Measurements from ENCODE around the gene GABARAP. TPM values are rescaled to one million over a fixed set of nuclear protein-coding genes. Genes with fewer than 3 reads are reported as not detected.

GABARAP gene
- total RNA-seq, 2 donors from 2014 or later, result 187 to 446 TPM

- Histone ChIP-seq H3K27me3 (replicated peaks; ENCODE audit: insufficient read depth) (no peaks in the 10 kb centered on the region), H3K4me1 (ENCODE audit: control insufficient read depth in 1 of 2, low read depth in 2 of 2) (peaks cover 10 to 24% of the 10 kb centered on the region in 2 donors), H3K4me3 (no peak overlapping the region), H3K9me3 (no peaks in the 10 kb centered on the region), H3K36me3 (peaks cover 54% of the 10 kb centered on the region), H3K27ac (no peak overlapping the region)
- ATAC-seq (ENCODE audit: insufficient number of reproducible peaks, low FRiP score, low read depth) (no peak), DNase-seq (ENCODE audit: low spot score) (no peak)
- TF ChIP-seq CTCF (IDR thresholded peaks at IDR 0.05), result no peak
Measured at GRCh38 chr17:7229504-7229903, 12.7 kb downstream of the GABARAP start.

- no peaks in the 10 kb centered on the region for H3K27me3 ChIP-seq (replicated peaks; ENCODE audit: insufficient read depth)
- TF ChIP-seq CTCF (IDR thresholded peaks at IDR 0.05), result no peak
- peaks cover 54% of the 10 kb centered on the region for H3K36me3 ChIP-seq
- H3K9me3 ChIP-seq, result no peaks in the 10 kb centered on the region
- H3K4me3 ChIP-seq, result no peak overlapping the region
- H3K4me1 ChIP-seq (ENCODE audit: control insufficient read depth in 1 of 2, low read depth in 2 of 2), result peaks cover 10 to 24% of the 10 kb centered on the region in 2 donors
- H3K27ac ChIP-seq, result no peak overlapping the region
- ATAC-seq (ENCODE audit: insufficient number of reproducible peaks, low FRiP score, low read depth) (no peak), DNase-seq (ENCODE audit: low spot score) (no peak)
Measured at GRCh38 chr17:7228920-7229319, 13.3 kb downstream of the GABARAP start.

GRCh38 chr17:7226721-7227710, 15.2 kb downstream of the GABARAP start:
- ATAC-seq (ENCODE audit: insufficient number of reproducible peaks, low FRiP score, low read depth) (no peak), DNase-seq (ENCODE audit: low spot score) (no peak)
- H3K4me3 ChIP-seq, result no peak overlapping the region
- H3K4me1 ChIP-seq (ENCODE audit: control insufficient read depth in 1 of 2, low read depth in 2 of 2), result peaks cover 0 to 7% of the 10 kb centered on the region in 2 donors
- H3K27me3 ChIP-seq (replicated peaks; ENCODE audit: insufficient read depth), result no peaks in the 10 kb centered on the region
- H3K27ac ChIP-seq, result no peak overlapping the region
- TF ChIP-seq CTCF (IDR thresholded peaks at IDR 0.05), result no peak
- no peaks in the 10 kb centered on the region for H3K9me3 ChIP-seq
- peaks cover 63% of the 10 kb centered on the region for H3K36me3 ChIP-seq

GRCh38 chr17:7225711-7226331, 16.4 kb downstream of the GABARAP start:
- Histone ChIP-seq H3K36me3 (peaks cover 63% of the 10 kb centered on the region), H3K9me3 (no peaks in the 10 kb centered on the region), H3K4me1 (ENCODE audit: control insufficient read depth in 1 of 2, low read depth in 2 of 2) (peaks cover 0 to 10% of the 10 kb centered on the region in 2 donors), H3K27ac (no peak overlapping the region), H3K27me3 (replicated peaks; ENCODE audit: insufficient read depth) (no peaks in the 10 kb centered on the region), H3K4me3 (no peak overlapping the region)
- no peak for DNase-seq (ENCODE audit: low spot score)
- TF ChIP-seq CTCF (IDR thresholded peaks at IDR 0.05), result no peak
- no peak for ATAC-seq (ENCODE audit: insufficient number of reproducible peaks, low FRiP score, low read depth)

- Histone ChIP-seq H3K4me3 (no peak overlapping the region), H3K27me3 (replicated peaks; ENCODE audit: insufficient read depth) (no peaks in the 10 kb centered on the region), H3K4me1 (ENCODE audit: control insufficient read depth in 1 of 2, low read depth in 2 of 2) (peaks cover 4 to 16% of the 10 kb centered on the region in 2 donors), H3K9me3 (no peaks in the 10 kb centered on the region), H3K36me3 (peaks cover 57% of the 10 kb centered on the region), H3K27ac (no peak overlapping the region)
- ATAC-seq (ENCODE audit: insufficient number of reproducible peaks, low FRiP score, low read depth) (no peak), DNase-seq (ENCODE audit: low spot score) (no peak)
- TF ChIP-seq CTCF (IDR thresholded peaks at IDR 0.05), result no peak
Measured at GRCh38 chr17:7224661-7225111, 17.6 kb downstream of the GABARAP start.

All from thoracic aorta (tissue), 2 donors.